GM21526 (cell line): ENCODE data around the gene CPA1.

ENCODE experiments used
- ATAC-seq: cut with Tn5 transposase; IDR thresholded peaks from one replicate; pipeline ENCODE4 v1.9.1; 2021; ENCODE audit warnings: moderate library complexity; ENCODE audit not compliant: unreplicated experiment, low FRiP score

The CPA1 gene

DNA sequence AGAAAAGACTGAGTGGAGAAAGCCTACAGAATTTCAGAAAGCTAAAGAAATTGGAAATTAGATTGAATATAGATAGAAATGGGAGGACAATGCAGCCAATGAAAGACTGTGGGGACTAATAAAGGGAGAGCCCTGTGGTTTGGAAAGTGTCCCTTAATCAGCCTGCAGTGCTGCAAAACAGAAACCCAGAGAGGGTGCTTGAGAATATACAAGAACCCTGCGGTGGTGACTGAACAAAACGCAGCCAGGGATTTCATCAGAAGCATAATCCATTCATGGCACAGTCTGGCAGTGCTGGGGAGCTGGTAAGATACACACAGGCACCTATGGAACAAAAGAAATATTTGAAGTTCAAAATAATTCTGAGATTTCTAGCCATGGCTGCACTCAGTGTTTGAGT, 41.4 kb downstream of the CPA1 start:
- no peak for ATAC-seq

DNA sequence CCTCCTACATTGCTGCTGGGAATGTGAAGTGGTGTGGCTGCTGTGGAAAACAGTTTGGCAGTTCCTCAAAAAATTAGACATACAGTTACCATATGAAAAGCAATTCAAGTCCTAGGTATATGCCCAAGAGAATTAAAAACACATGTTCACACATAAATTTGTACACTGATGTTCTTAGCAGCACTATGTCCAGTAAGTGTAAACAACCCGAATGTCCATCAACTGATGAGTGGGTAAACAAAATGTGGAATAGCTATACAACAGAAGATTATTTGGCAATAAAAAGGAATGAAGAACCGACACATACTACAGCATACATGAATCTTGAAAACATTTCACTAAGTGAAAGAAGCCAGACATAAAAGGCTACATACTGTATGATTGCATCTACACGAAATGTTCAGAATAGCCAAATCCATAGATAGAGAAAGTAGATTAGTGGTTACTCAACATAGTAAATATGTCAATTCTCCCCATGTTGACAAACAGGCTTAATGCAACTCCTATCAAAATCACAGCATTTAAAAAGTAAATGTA, 43.3 kb downstream of the CPA1 start:
- ATAC-seq, result no peak

DNA sequence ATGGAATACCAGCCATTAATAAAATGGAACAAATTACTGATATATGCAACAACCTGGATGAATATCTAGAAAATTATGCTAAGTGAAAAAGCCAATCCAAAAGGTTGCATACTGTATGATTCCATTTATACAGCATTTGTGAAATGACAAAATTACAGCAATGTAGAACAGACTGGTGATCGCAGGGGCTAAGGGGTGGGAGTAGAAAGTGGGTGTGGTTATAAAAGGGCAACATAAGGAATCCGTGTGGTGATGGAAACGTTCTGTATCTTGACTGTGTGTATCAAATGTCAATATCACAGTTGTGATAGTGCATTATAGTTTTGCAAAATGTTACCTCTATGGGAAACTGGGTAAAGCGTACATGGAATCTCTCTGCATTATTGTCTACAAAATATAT, 45.5 kb downstream of the CPA1 start:
- no peak for ATAC-seq

DNA sequence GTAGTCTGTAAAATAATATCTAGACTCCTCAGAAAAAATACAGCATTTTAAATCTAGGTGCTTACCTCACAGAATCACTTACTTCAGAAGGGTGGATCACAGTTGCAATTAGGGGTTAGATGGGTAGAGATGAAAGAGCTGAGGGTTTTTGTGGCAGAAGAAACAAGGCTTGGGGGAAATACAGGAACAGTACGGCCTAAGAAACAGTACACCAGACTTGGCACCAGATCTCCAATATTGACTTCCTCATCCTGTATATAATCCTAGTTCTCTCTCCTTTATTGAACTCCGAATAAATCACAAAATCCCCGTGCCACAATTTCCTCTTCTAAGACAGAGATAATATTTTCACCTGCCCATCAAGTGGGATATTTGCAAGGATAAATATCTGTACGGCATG, 46.3 kb downstream of the CPA1 start:
- no peak for ATAC-seq

DNA sequence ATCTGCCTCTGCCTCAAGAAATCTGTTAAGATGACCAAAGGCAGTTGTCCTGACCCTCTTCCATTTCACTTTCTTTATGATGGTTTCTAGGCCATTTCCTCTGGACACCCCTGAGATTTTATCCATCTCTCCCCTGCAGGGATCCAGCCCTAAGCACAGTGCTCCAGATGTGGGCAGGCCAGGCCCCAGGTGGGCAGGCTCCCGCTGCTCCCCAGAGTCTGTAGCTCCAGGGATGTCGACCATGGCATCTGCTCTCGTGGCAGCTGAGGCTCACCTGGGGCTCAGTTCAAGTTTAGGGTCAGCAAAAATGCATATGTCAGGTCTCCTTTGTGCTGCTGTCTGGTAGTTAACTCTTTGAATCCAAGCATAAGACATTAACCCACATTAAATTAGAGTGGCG, 48.7 kb downstream of the CPA1 start:
- no peak for ATAC-seq

DNA sequence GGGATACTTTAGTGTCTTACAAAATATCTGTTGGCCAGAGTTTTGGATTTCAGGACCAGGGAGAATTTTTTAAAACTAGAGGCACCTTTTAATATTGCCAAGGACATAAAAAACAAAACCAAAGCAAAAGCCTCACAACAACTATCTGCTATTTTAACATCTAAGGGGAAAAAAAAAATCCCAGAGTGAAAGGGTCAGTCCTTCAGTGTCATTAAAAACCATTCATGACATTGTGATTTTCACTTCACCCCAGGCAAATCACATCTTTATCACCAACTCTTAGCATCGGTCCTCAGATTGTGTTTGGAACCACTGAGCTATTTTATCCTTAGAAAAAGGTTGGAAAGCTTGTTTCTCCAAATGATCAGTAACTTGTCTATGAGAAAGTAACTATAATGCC, 49.8 kb downstream of the CPA1 start:
- no peak for ATAC-seq

DNA sequence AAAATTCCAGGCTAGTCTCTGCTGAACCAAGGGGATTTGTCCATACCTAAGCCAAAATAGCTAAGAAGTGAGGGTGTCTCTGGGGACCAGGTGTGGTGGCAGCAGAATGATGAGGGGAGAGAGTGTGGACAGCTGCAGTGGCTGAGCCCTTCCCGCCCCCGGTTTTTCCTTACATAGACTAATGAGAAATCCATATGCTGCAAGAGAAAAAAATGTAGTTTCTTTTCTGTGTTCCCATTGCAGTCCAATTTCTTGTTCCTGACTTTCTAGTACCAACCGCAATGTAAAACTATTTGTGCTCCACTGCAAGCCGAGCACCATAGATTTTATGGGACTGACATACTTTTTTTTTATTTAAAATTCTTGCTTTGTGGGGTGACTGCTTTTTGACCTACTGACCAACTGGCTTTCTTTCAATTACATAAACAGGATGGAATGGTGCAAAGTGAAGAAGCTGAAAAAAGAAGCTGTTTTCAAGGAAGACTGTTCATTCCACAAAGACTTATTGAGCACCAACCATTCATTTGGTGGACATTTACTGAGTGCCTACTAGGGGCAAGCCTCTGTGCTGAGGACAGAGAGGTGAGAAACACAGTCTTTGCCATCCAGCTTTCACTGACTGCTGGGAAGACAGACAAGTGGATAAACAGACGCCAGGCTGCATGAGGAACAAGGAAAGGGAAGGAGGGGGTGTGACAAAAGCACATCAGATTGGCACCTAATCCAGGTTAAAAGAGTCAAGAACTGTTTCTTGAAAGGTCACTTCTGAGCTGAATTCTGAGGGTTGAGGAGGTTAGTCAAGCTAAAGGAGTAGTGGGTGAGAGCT, 50.8 kb downstream of the CPA1 start:
- no peak for ATAC-seq

DNA sequence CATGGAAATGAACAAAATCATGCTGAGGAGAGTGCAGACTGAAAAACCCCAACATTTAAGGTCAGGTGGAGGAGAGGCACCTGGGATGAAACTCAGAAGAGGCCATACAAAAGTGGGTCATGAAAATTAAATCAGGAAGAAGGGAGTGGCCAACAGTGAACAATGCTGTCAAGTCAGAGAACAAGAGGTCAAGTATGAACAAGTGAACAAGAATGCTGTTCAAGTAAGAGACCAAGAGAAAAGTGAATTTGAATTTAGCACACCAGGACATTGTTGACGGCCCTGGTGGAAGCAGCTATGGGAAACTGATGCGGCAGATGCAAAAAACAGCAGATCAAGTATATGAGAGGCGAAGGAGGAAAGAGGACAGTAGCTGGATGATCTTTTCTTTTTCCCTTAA, 52.6 kb downstream of the CPA1 start:
- ATAC-seq, result no peak

DNA sequence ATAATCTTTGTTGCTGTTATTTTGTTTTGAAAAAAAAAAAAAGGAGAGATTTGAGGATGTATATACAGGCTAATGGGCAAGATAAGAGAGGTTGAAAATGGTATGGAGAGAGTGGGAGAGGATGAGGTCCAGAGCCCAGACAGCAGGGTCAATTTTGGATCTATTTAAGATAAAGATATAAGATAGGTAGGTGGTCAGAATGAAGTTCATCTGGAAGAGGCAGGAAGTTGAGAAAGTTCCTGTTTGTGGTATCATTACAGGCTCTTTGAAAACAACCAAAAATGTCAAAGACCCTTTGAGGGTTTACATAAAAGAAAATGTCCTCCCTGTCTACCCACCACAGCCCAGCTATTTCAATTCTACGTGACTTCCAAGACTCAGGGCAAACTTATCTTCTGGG, 53.0 kb downstream of the CPA1 start:
- ATAC-seq, result no peak

DNA sequence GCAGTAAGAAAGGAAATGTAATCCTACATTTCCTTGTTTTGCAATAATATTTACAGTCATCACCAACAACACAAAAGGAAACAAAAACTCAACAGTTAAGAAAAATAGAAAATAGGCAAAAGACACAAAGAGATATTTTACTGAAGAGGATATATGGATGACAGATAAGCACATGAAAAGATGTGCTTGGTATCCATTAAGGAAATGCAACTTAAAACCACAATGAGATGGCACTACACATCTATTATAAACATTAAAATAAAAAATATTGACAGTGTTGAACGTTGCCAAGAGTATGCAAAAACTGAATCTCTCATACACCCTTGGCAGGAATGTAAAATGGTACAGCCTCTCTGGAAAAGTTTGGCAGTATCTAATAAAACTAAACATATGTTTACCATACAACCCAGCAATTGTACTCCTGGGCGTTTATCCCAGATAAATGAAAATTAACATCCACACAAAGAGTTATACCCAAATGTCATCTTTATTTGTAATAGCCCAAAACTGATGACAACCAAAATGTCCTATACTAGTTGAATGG, 55.1 kb downstream of the CPA1 start:
- no peak for ATAC-seq

DNA sequence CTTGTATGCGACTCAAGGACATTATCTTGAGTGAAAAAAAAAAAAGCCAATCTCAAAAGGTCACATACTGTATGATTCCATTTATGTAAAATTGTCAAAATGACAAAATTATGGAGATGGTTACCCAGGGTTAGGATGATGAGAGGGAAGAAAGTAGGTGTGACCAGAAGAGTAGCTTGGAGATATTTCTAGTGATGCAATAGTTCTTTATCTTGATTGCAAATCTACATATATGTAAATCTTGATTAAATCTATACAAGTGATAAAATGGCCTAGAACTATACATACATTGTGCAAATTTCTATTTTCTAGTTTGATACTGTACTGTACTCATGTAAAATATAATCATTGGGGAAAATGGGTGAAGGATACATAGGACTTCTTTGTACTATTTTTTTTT, 56.0 kb downstream of the CPA1 start:
- ATAC-seq, result no peak
